GM12892 (cell line): Measurements from ENCODE around the gene CCDC102A.

Experiments
- DNase-seq: peaks from one replicate; pipeline ENCODE4 v3.0.0; 2011; ENCODE audit not compliant: insufficient read length
- FAIRE-seq: peaks from 2 replicates; lab custom pipeline; 2011; peaks lifted over from hg19 to GRCh38; lab: Jason Lieb, UNC
- POLR2A ChIP-seq: IDR thresholded peaks from 2 replicates; pipeline ENCODE4 v1.6.1; 2011; ENCODE audit warnings: low read depth, low read length, control low read depth
- POLR2AphosphoS5 ChIP-seq: IDR thresholded peaks from 2 replicates; pipeline ENCODE4 v1.6.1; 2011; ENCODE audit warnings: low read depth, low read length, control low read depth
- TAF1 ChIP-seq: IDR thresholded peaks from 2 replicates; pipeline ENCODE4 v1.6.1; 2011; ENCODE audit warnings: low read depth, mild to moderate bottlenecking, control low read depth, low read length, borderline replicate concordance

The CCDC102A gene

GRCh38 chr16:57527027-57527426 lies 9.3 kb downstream of the CCDC102A start:
- DNase-seq = no peak
- FAIRE-seq = no peak
- TF ChIP-seq POLR2AphosphoS5 (no peak), TAF1 (no peak), POLR2A (no peak)

GRCh38 chr16:57526498-57526897 lies 9.9 kb downstream of the CCDC102A start:
- FAIRE-seq = no peak
- no peak for DNase-seq
- no peak for TF ChIP-seq POLR2A
- TF ChIP-seq POLR2AphosphoS5 = no peak
- TF ChIP-seq TAF1 = no peak

- DNase-seq (no peak), FAIRE-seq (no peak)
- TF ChIP-seq POLR2AphosphoS5 (no peak), TAF1 (no peak), POLR2A (no peak)
Measured at GRCh38 chr16:57525761-57526160, 10.6 kb downstream of the CCDC102A start.

- TF ChIP-seq POLR2AphosphoS5 (no peak), TAF1 (no peak), POLR2A (no peak)
- no peak for FAIRE-seq
- DNase-seq = no peak
Measured at GRCh38 chr16:57522960-57523359, 13.4 kb downstream of the CCDC102A start.

- FAIRE-seq = peak; percentile 86
Measured at GRCh38 chr16:57519796-57520360, 16.5 kb downstream of the CCDC102A start.

GRCh38 chr16:57518922-57519321 lies 17.4 kb downstream of the CCDC102A start:
- FAIRE-seq (no peak), DNase-seq (no peak)
- TF ChIP-seq POLR2AphosphoS5 (no peak), TAF1 (no peak), POLR2A (no peak)

More at GRCh38 chr16:57519796-57520360, 16.5 kb downstream of the CCDC102A start:
- DNase-seq = peak; percentile 83
- no peak for TF ChIP-seq POLR2A
- TF ChIP-seq POLR2AphosphoS5 = no peak
- no peak for TF ChIP-seq TAF1

GRCh38 chr16:57518520-57518919 lies 17.9 kb downstream of the CCDC102A start:
- DNase-seq (no peak), FAIRE-seq (no peak)
- TF ChIP-seq POLR2A = no peak
- no peak for TF ChIP-seq POLR2AphosphoS5
- no peak for TF ChIP-seq TAF1

GRCh38 chr16:57517397-57518367 lies 18.7 kb downstream of the CCDC102A start:
- no peak for DNase-seq
- TF ChIP-seq POLR2AphosphoS5 (no peak), TAF1 (no peak), POLR2A (no peak)
- no peak for FAIRE-seq

- TF ChIP-seq POLR2AphosphoS5 = no peak
- TF ChIP-seq POLR2A = no peak
- TF ChIP-seq TAF1 = no peak
- FAIRE-seq = no peak
- DNase-seq = no peak
Measured at GRCh38 chr16:57516773-57517172, 19.6 kb downstream of the CCDC102A start.

GRCh38 chr16:57516176-57516725 lies 20.1 kb downstream of the CCDC102A start:
- TF ChIP-seq POLR2AphosphoS5 = no peak
- TF ChIP-seq POLR2A = no peak
- DNase-seq (no peak), FAIRE-seq (no peak)

GRCh38 chr16:57514791-57515600 lies 21.4 kb downstream of the CCDC102A start:
- no peak for FAIRE-seq
- TF ChIP-seq TAF1 (no peak), POLR2AphosphoS5 (no peak), POLR2A (no peak)
- DNase-seq = no peak
